GM12878 (cell line): ENCODE measurements around the gene USP16.

ENCODE experiments used
- BRCA1 ChIP-seq: IDR thresholded peaks from 2 replicates; pipeline ENCODE4 v1.6.1; 2011; ENCODE audit warnings: low read depth, low read length, improper control_type of control experiment
- CEBPB ChIP-seq, 2 experiments: fragments of 150-350 bp in 1 of 2; IDR thresholded peaks; 2 replicates each; pipeline ENCODE4 v1.6.1; 2012 to 2014; ENCODE audit warnings: low read depth in 2 of 2, low read length in 2 of 2, borderline replicate concordance in 1 of 2, inconsistent platforms in 1 of 2
- EZH2 ChIP-seq: IDR thresholded peaks from 2 replicates; pipeline ENCODE4 v1.6.1; 2012; ENCODE audit warnings: low read depth, mild to moderate bottlenecking, control low read depth, inconsistent platforms, low read length, borderline replicate concordance; ENCODE audit not compliant: control insufficient read depth
- NRF1 ChIP-seq: conservative IDR thresholded peaks from 2 replicates; pipeline ENCODE4 v1.6.1; 2011; ENCODE audit warnings: mild to moderate bottlenecking, low read depth, low read length, improper control_type of control experiment
- POLR2AphosphoS5 ChIP-seq: IDR thresholded peaks from 2 replicates; pipeline ENCODE4 v1.6.1; 2011; ENCODE audit warnings: mild to moderate bottlenecking, low read length, inconsistent platforms
- TARDBP ChIP-seq: IDR thresholded peaks from 2 replicates; pipeline ENCODE4 v1.6.1; 2016; ENCODE audit warnings: borderline replicate concordance
- TCF3 ChIP-seq: IDR thresholded peaks from 2 replicates; pipeline ENCODE4 v1.6.1; 2012; ENCODE audit warnings: low read depth, mild to moderate bottlenecking, low read length, borderline replicate concordance; ENCODE audit not compliant: insufficient read depth
- TF ChIP-seq, protein P1 (sequence below), 3 experiments: IDR thresholded peaks in 2 of 3; conservative IDR thresholded peaks in 1 of 3; 2 replicates each; pipeline ENCODE4 v1.5.1; 2011; ENCODE audit warnings: low read depth in 3 of 3, low read length in 3 of 3, mild to moderate bottlenecking in 3 of 3, control low read depth in 2 of 3, moderate library complexity in 2 of 3, inconsistent platforms in 1 of 3, mixed read lengths in 1 of 3; ENCODE audit not compliant: control insufficient read depth in 2 of 3, insufficient read depth in 1 of 3; ENCODE audit errors: extremely low read depth in 1 of 3

DNA sequence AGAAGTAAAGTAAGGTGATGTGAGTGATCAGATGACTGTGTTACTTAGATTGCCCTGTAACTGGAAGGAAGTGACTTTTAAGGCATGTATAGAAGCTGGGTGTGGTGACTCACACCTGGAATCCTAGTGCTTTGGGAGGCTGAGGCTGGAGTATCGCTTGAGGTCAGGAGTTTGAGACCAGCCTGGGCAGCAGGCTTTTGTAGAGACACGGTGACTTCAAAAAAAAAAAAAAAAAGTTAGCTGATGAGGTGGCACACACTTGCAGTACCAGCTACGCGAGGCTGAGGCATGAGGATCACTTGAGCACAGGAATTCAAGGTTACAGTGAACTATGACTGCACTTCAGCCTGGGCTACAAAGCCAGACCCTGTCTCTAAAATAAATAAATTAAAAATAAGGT, 2.3 kb upstream of the USP16 start:
- no peak for TF ChIP-seq POLR2AphosphoS5
- TF ChIP-seq, protein P1, sequence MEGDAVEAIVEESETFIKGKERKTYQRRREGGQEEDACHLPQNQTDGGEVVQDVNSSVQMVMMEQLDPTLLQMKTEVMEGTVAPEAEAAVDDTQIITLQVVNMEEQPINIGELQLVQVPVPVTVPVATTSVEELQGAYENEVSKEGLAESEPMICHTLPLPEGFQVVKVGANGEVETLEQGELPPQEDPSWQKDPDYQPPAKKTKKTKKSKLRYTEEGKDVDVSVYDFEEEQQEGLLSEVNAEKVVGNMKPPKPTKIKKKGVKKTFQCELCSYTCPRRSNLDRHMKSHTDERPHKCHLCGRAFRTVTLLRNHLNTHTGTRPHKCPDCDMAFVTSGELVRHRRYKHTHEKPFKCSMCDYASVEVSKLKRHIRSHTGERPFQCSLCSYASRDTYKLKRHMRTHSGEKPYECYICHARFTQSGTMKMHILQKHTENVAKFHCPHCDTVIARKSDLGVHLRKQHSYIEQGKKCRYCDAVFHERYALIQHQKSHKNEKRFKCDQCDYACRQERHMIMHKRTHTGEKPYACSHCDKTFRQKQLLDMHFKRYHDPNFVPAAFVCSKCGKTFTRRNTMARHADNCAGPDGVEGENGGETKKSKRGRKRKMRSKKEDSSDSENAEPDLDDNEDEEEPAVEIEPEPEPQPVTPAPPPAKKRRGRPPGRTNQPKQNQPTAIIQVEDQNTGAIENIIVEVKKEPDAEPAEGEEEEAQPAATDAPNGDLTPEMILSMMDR (IDR thresholded peaks at IDR 0.05 in 2 of 3, conservative IDR thresholded peaks at IDR 0.05 in 1 of 3; ENCODE audit: control insufficient read depth in 2 of 3, extremely low read depth in 1 of 3, insufficient read depth in 1 of 3, low read depth in 3 of 3, low read length in 3 of 3) = no peak
- no peak for TF ChIP-seq BRCA1
- TF ChIP-seq NRF1 = no peak
- TF ChIP-seq TARDBP = no peak
- TF ChIP-seq EZH2 = no peak
- TF ChIP-seq CEBPB (IDR thresholded peaks at IDR 0.05; ENCODE audit: borderline replicate concordance in 1 of 2, low read depth in 2 of 2, low read length in 2 of 2) = no peak
- TF ChIP-seq TCF3 = no peak
